HepG2 (cell line): ENCODE results near the gene GLYATL1B. TPM values are rescaled to one million over a fixed set of nuclear protein-coding genes. Genes with fewer than 3 reads are reported as not detected.

Experiments used
- ARNT ChIP-seq: fragments of 450-650 bp; IDR thresholded peaks from 2 replicates; pipeline ENCODE4 v1.6.1; 2017
- FOXC1 ChIP-seq: sonication (generic); formaldehyde crosslinking; IDR thresholded peaks from 2 replicates; pipeline ENCODE4 v1.8.0; 2022; ENCODE audit warnings: mild to moderate bottlenecking, missing genetic modification reagents, borderline replicate concordance
- HHEX ChIP-seq: IDR thresholded peaks from 2 replicates; pipeline ENCODE4 v1.6.1; 2016; ENCODE audit warnings: control low read depth
- HMG20B ChIP-seq: conservative IDR thresholded peaks from 2 replicates; pipeline ENCODE4 v1.6.1; 2016; ENCODE audit warnings: missing genetic modification reagents, missing compliant biosample characterization
- HOXA9 ChIP-seq: sonication (generic); formaldehyde crosslinking; IDR thresholded peaks from 2 replicates; pipeline ENCODE4 v1.8.1; 2022; ENCODE audit warnings: missing genetic modification reagents, mild to moderate bottlenecking, moderate library complexity, borderline replicate concordance
- KDM5A ChIP-seq: fragments of 200-600 bp; sonication (generic); IDR thresholded peaks from 2 replicates; pipeline ENCODE4 v1.7.0; 2018; ENCODE audit warnings: antibody characterized with exemption, mild to moderate bottlenecking, low read length, borderline replicate concordance
- MEIS1 ChIP-seq: sonication (generic); formaldehyde crosslinking; IDR thresholded peaks from 2 replicates; pipeline ENCODE4 v1.9.0; 2021; ENCODE audit warnings: mild to moderate bottlenecking, missing genetic modification reagents, moderate library complexity, borderline replicate concordance
- MIER3 ChIP-seq: IDR thresholded peaks from 2 replicates; pipeline ENCODE4 v1.6.1; 2016; ENCODE audit warnings: missing compliant biosample characterization, borderline replicate concordance
- NFAT5 ChIP-seq: sonication (generic); formaldehyde crosslinking; IDR thresholded peaks from 2 replicates; pipeline ENCODE4 v1.4.0; 2020; ENCODE audit warnings: missing genetic modification reagents
- RBAK ChIP-seq: sonication (generic); formaldehyde crosslinking; IDR thresholded peaks from 2 replicates; pipeline ENCODE4 v1.5.1; 2020; ENCODE audit warnings: mild to moderate bottlenecking, missing genetic modification reagents
- SNAPC5 ChIP-seq: sonication (generic); formaldehyde crosslinking; IDR thresholded peaks from 2 replicates; pipeline ENCODE4 v1.8.1; 2023; ENCODE audit warnings: mild to moderate bottlenecking, missing genetic modification reagents, borderline replicate concordance
- YEATS4 ChIP-seq: sonication (generic); formaldehyde crosslinking; IDR thresholded peaks from 2 replicates; pipeline ENCODE4 v1.4.0; 2020; ENCODE audit warnings: missing genetic modification reagents, borderline replicate concordance
- ZBTB38 ChIP-seq: sonication (generic); formaldehyde crosslinking; IDR thresholded peaks from 2 replicates; pipeline ENCODE4 v1.5.1; 2020; ENCODE audit warnings: mild to moderate bottlenecking, missing genetic modification reagents
- ZFP36L1 ChIP-seq: sonication (generic); formaldehyde crosslinking; IDR thresholded peaks from 2 replicates; pipeline ENCODE4 v1.8.0; 2022; ENCODE audit warnings: mild to moderate bottlenecking, missing genetic modification reagents, moderate library complexity
- ZNF138 ChIP-seq: sonication (generic); formaldehyde crosslinking; IDR thresholded peaks from 2 replicates; pipeline ENCODE4 v1.5.0; 2020; ENCODE audit warnings: mild to moderate bottlenecking, low read depth, missing genetic modification reagents
- ZNF274 ChIP-seq: sonication (generic); formaldehyde crosslinking; IDR thresholded peaks from 2 replicates; pipeline ENCODE4 v1.5.1; 2020; ENCODE audit warnings: mild to moderate bottlenecking, missing genetic modification reagents
- ZNF326 ChIP-seq: sonication (generic); formaldehyde crosslinking; IDR thresholded peaks from 2 replicates; pipeline ENCODE4 v1.4.0; 2020; ENCODE audit warnings: missing genetic modification reagents, borderline replicate concordance
- ZNF513 ChIP-seq: sonication (generic); formaldehyde crosslinking; conservative IDR thresholded peaks from 2 replicates; pipeline ENCODE4 v1.5.0; 2020; ENCODE audit warnings: missing genetic modification reagents
- ZNF777 ChIP-seq: sonication (generic); formaldehyde crosslinking; IDR thresholded peaks from 2 replicates; pipeline ENCODE4 v1.4.0; 2020; ENCODE audit warnings: missing genetic modification reagents
- polyA plus RNA-seq, 8 experiments: library from polyadenylated mRNA; depleted of rRNA in 3 of 8; stranded (reverse) in 7 of 8; unstranded in 1 of 8; fragments of >200 nt; fragmentation: Illumina TruSeq in 4 of 8; extraction: Trizol in 4 of 8; gene quantifications; 2 replicates each; pipeline versions ENCODE4 v1.2.1 to v1.2.3, GENCODE V29; 2011 to 2016; ENCODE audit warnings: low read depth in 4 of 8, missing spikeins in 1 of 8, mixed read lengths in 1 of 8; ENCODE audit not compliant: insufficient read depth in 1 of 8
- total RNA-seq, 5 experiments: library from RNA; depleted of rRNA; stranded (reverse); fragments of >200 nt; fragmentation: Illumina TruSeq; extraction: Trizol; gene quantifications; 2 replicates each; pipeline ENCODE4 v1.2.3, GENCODE V29; 2016; ENCODE audit warnings: low read depth in 1 of 5
- TF ChIP-seq, protein P1 (sequence below): IDR thresholded peaks from 2 replicates; pipeline ENCODE4 v1.6.1; 2016; ENCODE audit warnings: low read depth, borderline replicate concordance

GLYATL1B gene
- total and polyA plus RNA-seq, 2 of the 13 experiments (the other 11 are each of a cell fraction or from before 2014, with no cell fraction given) = not detected

GRCh38 chr11:59135648-59136461, 49.7 kb downstream of the GLYATL1B start (continued):
- TF ChIP-seq NFAT5 (CRISPR knock-in tag) (no peak), RBAK (no peak), YEATS4 (CRISPR knock-in tag) (no peak), ZBTB38 (CRISPR knock-in tag) (no peak), KDM5A (no peak), SNAPC5 (CRISPR knock-in tag) (no peak), ZNF326 (CRISPR knock-in tag) (no peak), MEIS1 (CRISPR knock-in tag) (no peak), FOXC1 (CRISPR knock-in tag) (no peak), ZNF274 (CRISPR knock-in tag) (no peak), ZNF777 (no peak), HMG20B (CRISPR knock-in tag) (no peak; the same call in 1 of the 2 replicates), ZFP36L1 (CRISPR knock-in tag) (no peak), ZNF513 (CRISPR knock-in tag) (no peak), HOXA9 (no peak), ZNF138 (CRISPR knock-in tag) (no peak), ARNT (no peak), HHEX (CRISPR knock-in tag) (no peak), MIER3 (CRISPR knock-in tag) (no peak)
- TF ChIP-seq, protein P1, sequence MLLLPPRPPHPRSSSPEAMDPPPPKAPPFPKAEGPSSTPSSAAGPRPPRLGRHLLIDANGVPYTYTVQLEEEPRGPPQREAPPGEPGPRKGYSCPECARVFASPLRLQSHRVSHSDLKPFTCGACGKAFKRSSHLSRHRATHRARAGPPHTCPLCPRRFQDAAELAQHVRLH (CRISPR knock-in tag) = peak; percentile 46; the same call in 1 of the 2 replicates
